HepG2 (cell line): ENCODE data around the gene CHID1. TPM values are rescaled to one million over a fixed set of nuclear protein-coding genes. Genes with fewer than 3 reads are reported as not detected.
A peak's percentile ranks its signal among the peaks of the same experiment; 100 is the strongest.

Experiments
- ATF5 ChIP-seq: sonication (generic); formaldehyde crosslinking; IDR thresholded peaks from 2 replicates; pipeline ENCODE4 v1.4.0; 2020; ENCODE audit warnings: mild to moderate bottlenecking, low read depth, missing genetic modification reagents
- CC2D1A ChIP-seq: sonication (generic); formaldehyde crosslinking; IDR thresholded peaks from 2 replicates; pipeline ENCODE4 v1.8.1; 2023; ENCODE audit warnings: mild to moderate bottlenecking, missing genetic modification reagents
- CHD4 ChIP-seq: fragments of 200-600 bp; sonication (generic); IDR thresholded peaks from 2 replicates; pipeline ENCODE4 v1.7.0; 2017; ENCODE audit warnings: mild to moderate bottlenecking, low read length, borderline replicate concordance
- MAFG ChIP-seq: sonication (generic); formaldehyde crosslinking; IDR thresholded peaks from 2 replicates; pipeline ENCODE4 v1.5.1; 2020; ENCODE audit warnings: mild to moderate bottlenecking, missing genetic modification reagents
- MATR3 ChIP-seq: sonication (generic); formaldehyde crosslinking; IDR thresholded peaks from 2 replicates; pipeline ENCODE4 v1.4.0; 2020; ENCODE audit warnings: missing genetic modification reagents
- MLXIP ChIP-seq: sonication (generic); formaldehyde crosslinking; IDR thresholded peaks from 2 replicates; pipeline ENCODE4 v1.9.0; 2021; ENCODE audit warnings: missing genetic modification reagents, borderline replicate concordance
- NFYC ChIP-seq: IDR thresholded peaks from 2 replicates; pipeline ENCODE4 v1.6.1; 2016; ENCODE audit warnings: missing genetic modification reagents, missing compliant biosample characterization
- NPAS2 ChIP-seq: sonication (generic); formaldehyde crosslinking; IDR thresholded peaks from 2 replicates; pipeline ENCODE4 v1.8.0; 2022; ENCODE audit warnings: mild to moderate bottlenecking, missing genetic modification reagents, borderline replicate concordance
- PLRG1 ChIP-seq: fragments of 450-650 bp; conservative IDR thresholded peaks from 2 replicates; pipeline ENCODE4 v1.6.1; 2016
- RARG ChIP-seq: sonication (generic); formaldehyde crosslinking; IDR thresholded peaks from 2 replicates; pipeline ENCODE4 v1.4.0; 2020; ENCODE audit warnings: low read depth, mild to moderate bottlenecking, missing genetic modification reagents
- TBX2 ChIP-seq: sonication (generic); formaldehyde crosslinking; IDR thresholded peaks from 2 replicates; pipeline ENCODE4 v1.5.0; 2020; ENCODE audit warnings: missing genetic modification reagents, mild to moderate bottlenecking, borderline replicate concordance
- ZBTB40 ChIP-seq, 2 experiments: fragments of 450-650 bp in 1 of 2; sonication (generic) in 1 of 2; formaldehyde crosslinking in 1 of 2; IDR thresholded peaks; 2 replicates each; pipeline versions ENCODE4 v1.6.1 to v1.8.0; 2016 to 2022; ENCODE audit warnings: antibody characterized with exemption in 1 of 2, mild to moderate bottlenecking in 1 of 2, missing genetic modification reagents in 1 of 2
- ZNF3 ChIP-seq: IDR thresholded peaks from 2 replicates; pipeline ENCODE4 v1.7.0; 2017; ENCODE audit warnings: inconsistent platforms
- ZNF614 ChIP-seq: IDR thresholded peaks from 2 replicates; pipeline ENCODE4 v1.6.1; 2018; ENCODE audit warnings: missing biosample characterization, missing genetic modification reagents, inconsistent platforms, borderline replicate concordance
- polyA plus RNA-seq, 8 experiments: library from polyadenylated mRNA; depleted of rRNA in 3 of 8; stranded (reverse) in 7 of 8; unstranded in 1 of 8; fragments of >200 nt; fragmentation: Illumina TruSeq in 4 of 8; extraction: Trizol in 4 of 8; gene quantifications; 2 replicates each; pipeline versions ENCODE4 v1.2.1 to v1.2.3, GENCODE V29; 2011 to 2016; ENCODE audit warnings: low read depth in 4 of 8, missing spikeins in 1 of 8, mixed read lengths in 1 of 8; ENCODE audit not compliant: insufficient read depth in 1 of 8
- total RNA-seq, 5 experiments: library from RNA; depleted of rRNA; stranded (reverse); fragments of >200 nt; fragmentation: Illumina TruSeq; extraction: Trizol; gene quantifications; 2 replicates each; pipeline ENCODE4 v1.2.3, GENCODE V29; 2016; ENCODE audit warnings: low read depth in 1 of 5

The CHID1 gene
- total and polyA plus RNA-seq, 2 of the 13 experiments (the other 11 are each of a cell fraction or from before 2014, with no cell fraction given) = 65.1 to 93.6 TPM

DNA sequence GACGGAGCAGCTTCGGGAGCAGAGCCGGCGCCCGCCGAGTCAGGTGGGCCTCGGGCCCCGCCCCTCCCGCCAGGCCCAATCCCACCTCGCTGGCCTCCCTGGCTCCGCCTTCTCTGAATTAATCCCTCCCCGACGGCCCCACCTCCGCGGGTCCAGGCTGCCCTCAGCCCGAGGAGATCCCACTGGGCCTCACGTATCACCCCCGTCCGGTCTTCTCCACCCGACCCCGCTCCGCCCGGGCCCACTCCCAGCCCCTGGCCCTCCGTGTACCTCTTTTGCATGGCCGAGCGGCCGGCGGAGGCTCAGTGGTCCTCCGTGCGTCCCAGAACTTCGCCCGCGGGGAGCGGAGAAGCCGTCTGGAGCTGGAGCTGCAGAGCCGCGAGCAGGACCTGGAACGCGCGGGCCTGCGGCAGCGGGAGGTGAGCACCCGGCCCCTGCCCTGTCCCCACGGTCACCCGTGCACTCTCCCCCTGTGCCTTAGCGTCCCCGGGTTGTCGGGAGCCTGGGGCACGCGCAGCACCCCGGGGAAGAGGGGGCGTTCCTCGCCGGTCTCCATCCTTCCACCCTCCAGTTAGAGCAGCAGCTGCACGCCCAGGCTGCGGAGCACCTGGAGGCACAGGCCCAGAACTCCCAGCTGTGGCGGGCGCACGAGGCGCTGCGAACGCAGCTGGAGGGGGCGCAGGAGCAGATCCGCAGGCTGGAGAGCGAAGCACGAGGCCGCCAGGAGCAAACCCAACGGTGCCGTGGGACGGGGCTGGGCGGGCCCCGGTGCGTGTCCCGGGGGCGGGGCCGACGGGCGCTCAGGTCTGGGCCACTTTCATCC, 80.1 kb downstream of the CHID1 start (continued):
- TF ChIP-seq TBX2 (CRISPR knock-in tag) (no peak; the same call in 1 of the 2 replicates), NPAS2 (no peak), RARG (no peak), ZNF614 (CRISPR knock-in tag) (0 out of 2 replicates have a peak, but pooled peaks have one; percentile 35), ZNF3 (no peak), MAFG (CRISPR knock-in tag) (no peak), CHD4 (no peak), ZBTB40 (IDR thresholded peaks at IDR 0.05) (no peak), ZBTB40 (CRISPR knock-in tag; IDR thresholded peaks at IDR 0.05) (peak; percentile 37; the same call in 1 of the 2 replicates), NFYC (CRISPR knock-in tag) (no peak; the same call in 1 of the 2 replicates), PLRG1 (no peak), CC2D1A (CRISPR knock-in tag) (no peak), MLXIP (no peak), ATF5 (CRISPR knock-in tag) (no peak), MATR3 (CRISPR knock-in tag) (no peak)
